Colonic mucosa (tissue), 4 donors: ENCODE results near the gene KLHDC8B. TPM values are rescaled to one million over a fixed set of nuclear protein-coding genes. Genes with fewer than 3 reads are reported as not detected.

Experiments used
- DNase-seq: peaks from one replicate; pipeline ENCODE4 v3.0.0-alpha.2; 2020
- H3K27ac ChIP-seq: fragments of 200-600 bp; one replicate; pipeline ENCODE4 v1.8.0; 2021
- H3K27me3 ChIP-seq: fragments of 200-600 bp; one replicate; pipeline ENCODE4 v1.8.0; 2021
- H3K36me3 ChIP-seq: fragments of 200-600 bp; one replicate; pipeline ENCODE4 v1.8.0; 2021
- H3K4me1 ChIP-seq: fragments of 200-600 bp; one replicate; pipeline ENCODE4 v1.8.0; 2021; ENCODE audit warnings: mild to moderate bottlenecking
- H3K4me3 ChIP-seq: fragments of 200-600 bp; one replicate; pipeline ENCODE4 v1.8.0; 2021
- H3K9ac ChIP-seq, 2 donors: one replicate each; pipeline ENCODE4 v1.7.0; 2013; ENCODE audit warnings: control low read depth in 2 of 2, low read depth in 2 of 2, low read length in 2 of 2
- H3K9me3 ChIP-seq: fragments of 200-600 bp; one replicate; pipeline ENCODE4 v1.8.0; 2021
- CTCF ChIP-seq: fragments of 200-600 bp; IDR thresholded peaks from one replicate; pipeline ENCODE4 v1.8.0; 2022; ENCODE audit warnings: antibody characterized with exemption, mild to moderate bottlenecking
- intact Hi-C: fragments of 100-400 bp; cut with DNase I; formaldehyde crosslinking; loops from one replicate; pipeline ENCODE4 v1.14.1; 2022
- total RNA-seq, 2 donors: library from RNA; stranded (reverse); fragmentation: NEBNext Ultra II Directional in 1 of 2; extraction: Animal tissue kit (Norgen Biotek cat#: 25700) in 1 of 2; gene quantifications; one replicate each; pipeline ENCODE4 v1.2.1, GENCODE V29; 2021
- donor health status: healthy.
- donor health status: DM: no; HTN: no; CAD: no.
- donor health status: DM: no; HTN: no; CAD: no.

The KLHDC8B gene
- total RNA-seq, 2 donors from 2014 or later = 5.1 to 9.4 TPM

- no peaks in the 10 kb centered on the region for H3K4me1 ChIP-seq
- H3K27ac ChIP-seq = no peak overlapping the region
- DNase-seq = no peak
- no peak overlapping the region for H3K4me3 ChIP-seq
- intact Hi-C loops = no loop called here
- no peak for TF ChIP-seq CTCF
- no peak overlapping the region for H3K9ac ChIP-seq
- H3K27me3 ChIP-seq = no peaks in the 10 kb centered on the region
- no peaks in the 10 kb centered on the region for H3K9me3 ChIP-seq
- H3K36me3 ChIP-seq = no peaks in the 10 kb centered on the region
Observed at GRCh38 chr3:49148159-49148558, 23.2 kb upstream of the KLHDC8B start.

- Histone ChIP-seq H3K4me1 (no peaks in the 10 kb centered on the region), H3K27ac (no peak overlapping the region), H3K9me3 (no peaks in the 10 kb centered on the region), H3K4me3 (no peak overlapping the region), H3K27me3 (no peaks in the 10 kb centered on the region), H3K9ac (no peak overlapping the region), H3K36me3 (no peaks in the 10 kb centered on the region)
- intact Hi-C loops = no loop called here
- DNase-seq = no peak
- no peak for TF ChIP-seq CTCF
Observed at GRCh38 chr3:49151610-49152009, 19.8 kb upstream of the KLHDC8B start.

GRCh38 chr3:49153349-49153912 lies 18.0 kb upstream of the KLHDC8B start:
- no peak overlapping the region for H3K9ac ChIP-seq
- no peaks in the 10 kb centered on the region for H3K4me1 ChIP-seq
- DNase-seq = no peak
- H3K36me3 ChIP-seq = no peaks in the 10 kb centered on the region
- H3K4me3 ChIP-seq = no peak overlapping the region
- TF ChIP-seq CTCF = no peak
- no peaks in the 10 kb centered on the region for H3K27me3 ChIP-seq
- no peak overlapping the region for H3K27ac ChIP-seq
- intact Hi-C loops = no loop called here
- no peaks in the 10 kb centered on the region for H3K9me3 ChIP-seq

GRCh38 chr3:49157289-49157688 lies 14.1 kb upstream of the KLHDC8B start:
- intact Hi-C loops = no loop called here
- DNase-seq = no peak
- Histone ChIP-seq H3K27ac (no peak overlapping the region), H3K4me3 (no peak overlapping the region), H3K36me3 (no peaks in the 10 kb centered on the region), H3K27me3 (no peaks in the 10 kb centered on the region), H3K4me1 (no peaks in the 10 kb centered on the region), H3K9me3 (no peaks in the 10 kb centered on the region), H3K9ac (no peak overlapping the region)
- TF ChIP-seq CTCF = no peak

- H3K27me3 ChIP-seq = no peaks in the 10 kb centered on the region
- peak; percentile 79 for DNase-seq
- no peak overlapping the region for H3K4me3 ChIP-seq
- no peaks in the 10 kb centered on the region for H3K9me3 ChIP-seq
- intact Hi-C loops = no loop called here
- peak; percentile 40 for TF ChIP-seq CTCF
- H3K9ac ChIP-seq = no peak overlapping the region
- H3K36me3 ChIP-seq = no peaks in the 10 kb centered on the region
- H3K27ac ChIP-seq = no peak overlapping the region
- no peaks in the 10 kb centered on the region for H3K4me1 ChIP-seq
Observed at GRCh38 chr3:49158103-49158709, 13.2 kb upstream of the KLHDC8B start.
